ENCODE data around the gene ERBB4.
"Not testable (repeated sequence)": the region's sequence is repeated elsewhere in the genome, so short reads cannot be mapped to it uniquely, and the experiment has no call there.

The ERBB4 gene

GRCh38 chr2:212010305-212010704 is 528.3 kb downstream of the ERBB4 start:
- not testable (repeated sequence) for DNase-seq (ENCODE audit: low read depth in 3 of 3)

- no peak for DNase-seq (ENCODE audit: low read depth in 3 of 3)
These were observed 530.6 kb downstream of the ERBB4 start for GRCh38 chr2:212007972-212008371.

- DNase-seq (ENCODE audit: low read depth in 3 of 3): no peak
These were observed 533.4 kb downstream of the ERBB4 start for GRCh38 chr2:212005085-212005671.

GRCh38 chr2:212001325-212001724 is 537.3 kb downstream of the ERBB4 start:
- DNase-seq (ENCODE audit: low read depth in 3 of 3): no peak

GRCh38 chr2:211996857-211997256 is 541.7 kb downstream of the ERBB4 start:
- DNase-seq (ENCODE audit: low read depth in 3 of 3): no peak

- DNase-seq (ENCODE audit: low read depth in 3 of 3): no peak
These were observed 543.8 kb downstream of the ERBB4 start for GRCh38 chr2:211994806-211995205.

- DNase-seq (ENCODE audit: low read depth in 3 of 3): no peak
These were observed 548.3 kb downstream of the ERBB4 start for GRCh38 chr2:211990335-211990734.

GRCh38 chr2:211986313-211986712 is 552.3 kb downstream of the ERBB4 start:
- DNase-seq (ENCODE audit: low read depth in 3 of 3): no peak

- no peak for DNase-seq (ENCODE audit: low read depth in 3 of 3)
These were observed 553.2 kb downstream of the ERBB4 start for GRCh38 chr2:211985393-211985792.

GRCh38 chr2:211982162-211982561 is 556.4 kb downstream of the ERBB4 start:
- no peak for DNase-seq (ENCODE audit: low read depth in 3 of 3)

- DNase-seq (ENCODE audit: low read depth in 3 of 3): no peak
These were observed 557.2 kb downstream of the ERBB4 start for GRCh38 chr2:211981451-211981850.

- DNase-seq (ENCODE audit: low read depth in 3 of 3): no peak
These were observed 562.5 kb downstream of the ERBB4 start for GRCh38 chr2:211976076-211976475.

GRCh38 chr2:211967234-211967633 is 571.4 kb downstream of the ERBB4 start:
- no peak for DNase-seq (ENCODE audit: low read depth in 3 of 3)

GRCh38 chr2:211963969-211964368 is 574.6 kb downstream of the ERBB4 start:
- DNase-seq (ENCODE audit: low read depth in 3 of 3): no peak

- DNase-seq (ENCODE audit: low read depth in 3 of 3): no peak
These were observed 580.8 kb downstream of the ERBB4 start for GRCh38 chr2:211957799-211958198.

- no peak for DNase-seq (ENCODE audit: low read depth in 3 of 3)
These were observed 583.0 kb downstream of the ERBB4 start for GRCh38 chr2:211955648-211956047.

GRCh38 chr2:211948932-211949331 is 589.7 kb downstream of the ERBB4 start:
- DNase-seq (ENCODE audit: low read depth in 3 of 3): no peak

- no peak for DNase-seq (ENCODE audit: low read depth in 3 of 3)
These were observed 591.6 kb downstream of the ERBB4 start for GRCh38 chr2:211946960-211947359.

GRCh38 chr2:211944572-211944971 is 594.0 kb downstream of the ERBB4 start:
- DNase-seq (ENCODE audit: low read depth in 3 of 3): no peak

GRCh38 chr2:211942153-211942552 is 596.4 kb downstream of the ERBB4 start:
- no peak for DNase-seq (ENCODE audit: low read depth in 3 of 3)

GRCh38 chr2:211941216-211941747 is 597.3 kb downstream of the ERBB4 start:
- DNase-seq (ENCODE audit: low read depth in 3 of 3): no peak

- DNase-seq (ENCODE audit: low read depth in 3 of 3): no peak
These were observed 599.4 kb downstream of the ERBB4 start for GRCh38 chr2:211939177-211939576.

GRCh38 chr2:211934811-211935210 is 603.8 kb downstream of the ERBB4 start:
- no peak for DNase-seq (ENCODE audit: low read depth in 3 of 3)

- no peak for DNase-seq (ENCODE audit: low read depth in 3 of 3)
These were observed 607.3 kb downstream of the ERBB4 start for GRCh38 chr2:211931314-211931713.

All from stimulated activated CD4-positive, alpha-beta T cell treated with anti-CD3 and anti-CD28 coated beads, TNF-alpha, amount 100 ng/mL, for 4 hours (primary cell).